Thyroid gland (tissue), 4 donors: Measurements from ENCODE around the gene CACNA1B.

Experiments
- POLR2A ChIP-seq, 2 donors: fragments of 450-650 bp; IDR thresholded peaks; one replicate each; pipeline ENCODE4 v1.6.1; 2017; ENCODE audit warnings: antibody characterized with exemption in 2 of 2, mild to moderate bottlenecking in 2 of 2, moderate library complexity in 1 of 2
- TF ChIP-seq, protein P1 (sequence below), 6 experiments: fragments of 200-600 bp in 3 of 6; fragments of 450-650 bp in 3 of 6; sonication (generic) in 3 of 6; IDR thresholded peaks; one replicate each; pipeline ENCODE4 v1.5.1; 2016 to 2019; ENCODE audit warnings: antibody characterized with exemption in 6 of 6, mild to moderate bottlenecking in 2 of 6, inconsistent platforms in 1 of 6, moderate library complexity in 1 of 6

- TF ChIP-seq, protein P1, sequence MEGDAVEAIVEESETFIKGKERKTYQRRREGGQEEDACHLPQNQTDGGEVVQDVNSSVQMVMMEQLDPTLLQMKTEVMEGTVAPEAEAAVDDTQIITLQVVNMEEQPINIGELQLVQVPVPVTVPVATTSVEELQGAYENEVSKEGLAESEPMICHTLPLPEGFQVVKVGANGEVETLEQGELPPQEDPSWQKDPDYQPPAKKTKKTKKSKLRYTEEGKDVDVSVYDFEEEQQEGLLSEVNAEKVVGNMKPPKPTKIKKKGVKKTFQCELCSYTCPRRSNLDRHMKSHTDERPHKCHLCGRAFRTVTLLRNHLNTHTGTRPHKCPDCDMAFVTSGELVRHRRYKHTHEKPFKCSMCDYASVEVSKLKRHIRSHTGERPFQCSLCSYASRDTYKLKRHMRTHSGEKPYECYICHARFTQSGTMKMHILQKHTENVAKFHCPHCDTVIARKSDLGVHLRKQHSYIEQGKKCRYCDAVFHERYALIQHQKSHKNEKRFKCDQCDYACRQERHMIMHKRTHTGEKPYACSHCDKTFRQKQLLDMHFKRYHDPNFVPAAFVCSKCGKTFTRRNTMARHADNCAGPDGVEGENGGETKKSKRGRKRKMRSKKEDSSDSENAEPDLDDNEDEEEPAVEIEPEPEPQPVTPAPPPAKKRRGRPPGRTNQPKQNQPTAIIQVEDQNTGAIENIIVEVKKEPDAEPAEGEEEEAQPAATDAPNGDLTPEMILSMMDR (IDR thresholded peaks at IDR 0.05): no peak
- TF ChIP-seq POLR2A (IDR thresholded peaks at IDR 0.05): no peak
These were observed 135.7 kb downstream of the CACNA1B start for GRCh38 chr9:138013273-138013672.
